ENCODE measurements around the gene FHIP1B.

GRCh38 chr11:6268820-6269219 is 34.4 kb upstream of the FHIP1B start:
- no peak for TF ChIP-seq CTCF (IDR thresholded peaks at IDR 0.05)
- TF ChIP-seq POLR2A (IDR thresholded peaks at IDR 0.05), result no peak
